Trophoblast cell (in vitro differentiated cells and primary cell): ENCODE measurements around the gene SGCD.

Source experiments
- DNase-seq, 2 donors: peaks; one replicate each; pipeline ENCODE4 v3.0.0-alpha.2; 2016
- H2AFZ ChIP-seq: 2 replicates; pipeline ENCODE4 v1.6.1; 2013; ENCODE audit warnings: low read length, moderate library complexity, mild to moderate bottlenecking; ENCODE audit not compliant: insufficient read depth, poor library complexity
- H2AK5ac ChIP-seq: 2 replicates; pipeline ENCODE4 v1.6.1; 2013; ENCODE audit warnings: mild to moderate bottlenecking, low read length
- H2BK120ac ChIP-seq: 2 replicates; pipeline ENCODE4 v1.6.1; 2013; ENCODE audit warnings: low read length, mild to moderate bottlenecking, moderate library complexity; ENCODE audit not compliant: insufficient read depth, poor library complexity
- H2BK12ac ChIP-seq: 2 replicates; pipeline ENCODE4 v1.6.1; 2013; ENCODE audit warnings: mild to moderate bottlenecking, low read length, moderate library complexity
- H2BK5ac ChIP-seq: 2 replicates; pipeline ENCODE4 v1.6.1; 2013; ENCODE audit warnings: low read length, low read depth, moderate library complexity, mild to moderate bottlenecking; ENCODE audit not compliant: poor library complexity
- H3K14ac ChIP-seq: 2 replicates; pipeline ENCODE4 v1.6.1; 2013; ENCODE audit warnings: mild to moderate bottlenecking, low read length
- H3K18ac ChIP-seq: 2 replicates; pipeline ENCODE4 v1.6.1; 2013; ENCODE audit warnings: mild to moderate bottlenecking, low read length
- H3K23ac ChIP-seq: 2 replicates; pipeline ENCODE4 v1.6.1; 2013; ENCODE audit warnings: low read length
- H3K27ac ChIP-seq: 2 replicates; pipeline ENCODE4 v1.5.1; 2013; ENCODE audit warnings: low read depth, mild to moderate bottlenecking, inconsistent platforms, low read length, moderate library complexity
- H3K27me3 ChIP-seq: 2 replicates; pipeline ENCODE4 v1.6.1; 2013; ENCODE audit warnings: inconsistent platforms, mild to moderate bottlenecking, low read length, moderate library complexity; ENCODE audit not compliant: insufficient read depth
- H3K36me3 ChIP-seq, 2 experiments: 1 replicate in 1 of 2; 2 replicates in 1 of 2; pipeline ENCODE4 v1.6.1; 2013; ENCODE audit warnings: low read length in 2 of 2, mild to moderate bottlenecking in 2 of 2, moderate library complexity in 1 of 2; ENCODE audit not compliant: insufficient read depth in 2 of 2, control insufficient read depth in 1 of 2
- H3K4ac ChIP-seq: 2 replicates; pipeline ENCODE4 v1.6.1; 2013; ENCODE audit warnings: low read depth, mild to moderate bottlenecking, low read length, moderate library complexity
- H3K4me1 ChIP-seq, 2 experiments: 1 replicate in 1 of 2; 2 replicates in 1 of 2; pipeline ENCODE4 v1.6.1; 2013; ENCODE audit warnings: low read length in 2 of 2, mild to moderate bottlenecking in 2 of 2, moderate library complexity in 1 of 2; ENCODE audit not compliant: insufficient read depth in 2 of 2, control insufficient read depth in 1 of 2
- H3K4me2 ChIP-seq: 2 replicates; pipeline ENCODE4 v1.6.1; 2013; ENCODE audit warnings: inconsistent platforms, mild to moderate bottlenecking, low read length, moderate library complexity
- H3K4me3 ChIP-seq: 2 replicates; pipeline ENCODE4 v1.5.1; 2013; ENCODE audit warnings: mild to moderate bottlenecking, low read depth, low read length, inconsistent platforms
- H3K79me1 ChIP-seq: one replicate; pipeline ENCODE4 v1.6.1; 2013; ENCODE audit warnings: low read length
- H3K79me2 ChIP-seq: 2 replicates; pipeline ENCODE4 v1.6.1; 2013; ENCODE audit warnings: low read length, mild to moderate bottlenecking; ENCODE audit not compliant: control insufficient read depth, insufficient read depth, poor library complexity
- H3K9ac ChIP-seq: 2 replicates; pipeline ENCODE4 v1.6.1; 2013; ENCODE audit warnings: mild to moderate bottlenecking, low read length
- H3K9me3 ChIP-seq: 2 replicates; pipeline ENCODE4 v1.6.1; 2013; ENCODE audit warnings: low read depth, mild to moderate bottlenecking, control low read depth, inconsistent platforms, low read length; ENCODE audit not compliant: insufficient read depth
- H4K12ac ChIP-seq: 2 replicates; pipeline ENCODE4 v1.6.1; 2013; ENCODE audit warnings: low read depth, mild to moderate bottlenecking, low read length, moderate library complexity
- H4K8ac ChIP-seq: 2 replicates; pipeline ENCODE4 v1.6.1; 2013; ENCODE audit warnings: low read depth, mild to moderate bottlenecking, low read length, moderate library complexity
- H4K91ac ChIP-seq: one replicate; pipeline ENCODE4 v1.6.1; 2013; ENCODE audit warnings: low read depth, mild to moderate bottlenecking, low read length, moderate library complexity
- WGBS: extraction: QIAGEN DNeasy Blood & Tissue Kit; methylation state at CpG from one replicate; pipeline ENCODE4 v1.1.7; 2013; ENCODE audit warnings: missing lambda C conversion rate; ENCODE audit not compliant: insufficient read length, insufficient coverage; ENCODE audit errors: extremely low coverage; 5-methylcytosine and 5-hydroxymethylcytosine counted together

The SGCD gene

DNA sequence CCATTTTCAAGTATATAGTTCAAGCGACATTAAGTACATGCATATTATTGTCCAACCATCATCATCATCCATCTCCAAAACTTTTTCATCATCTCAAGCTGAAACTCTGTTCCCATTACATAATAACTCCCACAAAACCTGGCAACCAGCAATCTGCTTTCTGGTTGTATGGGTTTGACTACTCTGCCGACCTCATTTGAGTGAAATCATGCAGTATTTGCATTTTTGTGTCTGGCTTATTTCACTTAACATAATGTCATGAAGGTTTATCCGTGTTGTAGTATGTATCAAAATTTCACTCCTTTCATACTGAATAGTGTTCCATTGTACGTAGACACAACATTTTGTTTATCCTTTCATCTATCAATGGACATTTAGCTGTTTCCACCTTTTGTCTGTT lies 74.8 kb downstream of the SGCD start:
- H3K4me2 ChIP-seq: no peak overlapping the region
- H3K14ac ChIP-seq: no peak overlapping the region
- no peak overlapping the region for H3K4ac ChIP-seq
- no peak overlapping the region for H3K27ac ChIP-seq
- no peak overlapping the region for H4K12ac ChIP-seq
- no peak overlapping the region for H2BK12ac ChIP-seq
- no peaks in the 10 kb centered on the region for H3K27me3 ChIP-seq
- H3K18ac ChIP-seq: no peak overlapping the region
- whole genome bisulfite sequencing: no CpG with 5 or more reads among the region's 4 CpGs
- no peak overlapping the region for H2BK120ac ChIP-seq
- no peaks in the 10 kb centered on the region for H3K4me1 ChIP-seq
- H3K4me3 ChIP-seq: no peak overlapping the region
- no peak overlapping the region for H2AK5ac ChIP-seq
- H3K9ac ChIP-seq: no peak overlapping the region
- H3K23ac ChIP-seq: no peak overlapping the region
- H3K9me3 ChIP-seq: no peaks in the 10 kb centered on the region
- no peak overlapping the region for H4K91ac ChIP-seq
- DNase-seq: no peak
- H4K8ac ChIP-seq: no peak overlapping the region
- no peaks in the 10 kb centered on the region for H3K79me1 ChIP-seq
- no peaks in the 10 kb centered on the region for H3K36me3 ChIP-seq
- no peak overlapping the region for H2AFZ ChIP-seq
- H3K79me2 ChIP-seq: no peaks in the 10 kb centered on the region
- no peak overlapping the region for H2BK5ac ChIP-seq

DNA sequence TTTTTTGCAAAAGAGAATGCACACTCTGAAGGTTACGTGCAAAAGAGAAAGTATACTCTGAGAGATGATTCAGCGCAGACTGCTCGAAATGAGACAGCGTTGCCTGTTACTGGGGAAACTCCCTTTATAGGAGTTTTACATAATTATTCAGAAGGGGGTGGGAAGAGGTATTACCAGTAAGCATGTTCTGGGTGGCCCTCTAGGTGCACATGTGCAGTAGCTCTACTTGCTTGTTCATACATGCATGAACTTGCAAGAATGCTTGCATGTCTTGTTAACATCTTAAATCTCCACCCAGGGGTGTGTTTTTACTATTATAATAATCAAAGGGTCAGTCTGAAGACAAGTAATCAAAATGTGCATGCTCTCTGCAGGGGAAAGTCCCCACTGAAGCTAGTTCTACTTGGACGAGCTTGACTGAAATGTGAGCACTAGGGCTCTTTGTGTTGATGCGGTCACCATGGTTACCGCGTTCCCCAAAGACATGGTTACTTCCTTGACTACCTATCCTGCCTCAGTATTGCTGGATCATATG lies 75.5 kb downstream of the SGCD start:
- DNase-seq: no peak
- Histone ChIP-seq H2BK5ac (no peak overlapping the region), H3K23ac (no peak overlapping the region), H3K9ac (no peak overlapping the region), H3K27ac (no peak overlapping the region), H3K4me1 (no peaks in the 10 kb centered on the region), H4K91ac (no peak overlapping the region), H2AFZ (no peak overlapping the region), H3K27me3 (no peaks in the 10 kb centered on the region), H3K4me3 (no peak overlapping the region), H4K8ac (no peak overlapping the region), H3K36me3 (no peaks in the 10 kb centered on the region), H3K9me3 (no peaks in the 10 kb centered on the region), H2BK12ac (no peak overlapping the region), H2BK120ac (no peak overlapping the region), H2AK5ac (no peak overlapping the region), H3K79me1 (no peaks in the 10 kb centered on the region), H3K4me2 (no peak overlapping the region), H3K79me2 (no peaks in the 10 kb centered on the region), H3K18ac (no peak overlapping the region), H4K12ac (no peak overlapping the region), H3K4ac (no peak overlapping the region), H3K14ac (no peak overlapping the region)
- no CpG with 5 or more reads among the region's 8 CpGs for WGBS

DNA sequence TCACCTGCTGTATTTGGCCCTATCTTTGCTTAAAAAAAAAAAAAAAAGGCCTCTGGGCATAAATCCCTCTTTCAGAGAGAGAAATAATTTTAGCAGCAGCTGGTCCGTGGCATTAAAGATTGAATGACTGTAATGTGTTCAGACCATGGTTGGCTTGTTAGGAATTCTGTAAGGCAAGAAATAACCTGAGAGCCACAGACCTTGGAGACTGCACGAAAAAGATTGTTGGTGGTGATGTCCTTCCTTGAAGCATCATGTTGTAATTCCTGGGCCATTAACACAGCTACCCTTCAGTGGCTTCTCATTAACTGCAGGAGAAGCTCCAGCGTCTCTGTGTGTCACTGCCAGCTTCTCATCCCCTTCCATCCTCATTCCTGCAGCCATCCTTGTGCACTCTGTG lies 79.0 kb downstream of the SGCD start:
- H3K9ac ChIP-seq: no peak overlapping the region
- H4K91ac ChIP-seq: no peak overlapping the region
- no peak overlapping the region for H3K4me3 ChIP-seq
- no peak overlapping the region for H4K8ac ChIP-seq
- no peak overlapping the region for H3K18ac ChIP-seq
- no CpG with 5 or more reads among the region's 3 CpGs for WGBS
- H3K9me3 ChIP-seq: no peaks in the 10 kb centered on the region
- H3K79me2 ChIP-seq: no peaks in the 10 kb centered on the region
- no peak overlapping the region for H3K4me2 ChIP-seq
- no peak overlapping the region for H3K4ac ChIP-seq
- H3K27ac ChIP-seq: no peak overlapping the region
- DNase-seq: peak in 1 of 2 donors; percentile 7
- H2AFZ ChIP-seq: no peak overlapping the region
- no peak overlapping the region for H3K23ac ChIP-seq
- no peaks in the 10 kb centered on the region for H3K4me1 ChIP-seq
- H2BK120ac ChIP-seq: no peak overlapping the region
- no peak overlapping the region for H4K12ac ChIP-seq
- no peak overlapping the region for H3K14ac ChIP-seq
- no peaks in the 10 kb centered on the region for H3K27me3 ChIP-seq
- no peak overlapping the region for H2BK5ac ChIP-seq
- H3K36me3 ChIP-seq: no peaks in the 10 kb centered on the region
- H2AK5ac ChIP-seq: no peak overlapping the region
- H3K79me1 ChIP-seq: no peaks in the 10 kb centered on the region
- H2BK12ac ChIP-seq: no peak overlapping the region

DNA sequence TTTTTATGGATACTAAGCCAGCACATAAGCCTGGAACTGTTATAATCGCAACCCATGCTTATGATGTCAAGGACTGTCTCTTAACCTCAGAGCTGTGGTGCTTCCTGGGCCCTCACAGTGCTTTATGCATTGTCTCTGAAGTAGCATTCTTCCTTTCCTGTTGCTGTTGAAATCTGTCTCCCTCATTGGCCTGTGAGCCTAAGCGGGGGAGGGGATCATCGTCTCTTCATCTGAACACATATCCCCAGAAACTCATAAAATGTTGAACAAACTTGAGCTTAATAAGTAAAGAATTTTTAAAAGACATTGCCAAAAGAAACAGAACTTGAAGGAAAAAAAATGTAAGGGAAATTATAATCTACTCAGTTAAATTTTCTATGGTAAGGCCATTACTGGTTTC lies 80.3 kb downstream of the SGCD start:
- no peaks in the 10 kb centered on the region for H3K36me3 ChIP-seq
- WGBS: no CpG with 5 or more reads among the region's 3 CpGs
- no peak overlapping the region for H3K23ac ChIP-seq
- no peak overlapping the region for H2AFZ ChIP-seq
- no peak overlapping the region for H3K14ac ChIP-seq
- H2BK5ac ChIP-seq: no peak overlapping the region
- no peak overlapping the region for H3K4me2 ChIP-seq
- H3K9ac ChIP-seq: no peak overlapping the region
- no peak overlapping the region for H3K18ac ChIP-seq
- H3K4ac ChIP-seq: no peak overlapping the region
- no peaks in the 10 kb centered on the region for H3K79me1 ChIP-seq
- H3K27ac ChIP-seq: no peak overlapping the region
- no peak overlapping the region for H2BK120ac ChIP-seq
- H3K9me3 ChIP-seq: no peaks in the 10 kb centered on the region
- no peaks in the 10 kb centered on the region for H3K27me3 ChIP-seq
- no peak overlapping the region for H2AK5ac ChIP-seq
- no peak overlapping the region for H4K91ac ChIP-seq
- H4K8ac ChIP-seq: no peak overlapping the region
- no peak overlapping the region for H3K4me3 ChIP-seq
- DNase-seq: no peak
- H4K12ac ChIP-seq: no peak overlapping the region
- no peaks in the 10 kb centered on the region for H3K4me1 ChIP-seq
- no peaks in the 10 kb centered on the region for H3K79me2 ChIP-seq
- H2BK12ac ChIP-seq: no peak overlapping the region
